IMR-90 (cell line): ENCODE measurements around the gene CCDC179. TPM values are rescaled to one million over a fixed set of nuclear protein-coding genes. Genes with fewer than 3 reads are reported as not detected.

ENCODE experiments used
- ATAC-seq: fragments of 200-7000 bp; cut with Tn5 transposase; 2 replicates; pipeline ENCODE4 v1.9.1; 2020; ENCODE audit warnings: low read depth, mild to moderate bottlenecking, moderate library complexity
- Bru-seq: library from RNA; stranded (reverse); fragments of 400-500 nt; gene quantifications from one replicate; lab custom pipeline; 2021; lab: Mats Ljungman, UMichigan
- BruChase-seq, 2 experiments: library from RNA; stranded (reverse); fragments of 400-500 nt; gene quantifications; one replicate each; lab custom pipeline; 2021; lab: Mats Ljungman, UMichigan
- BruUV-seq: library from RNA; stranded (reverse); fragments of 400-500 nt; replicated peaks from 2 replicates; lab custom pipeline; 2021; lab: Mats Ljungman, UMichigan
- CTCF ChIA-PET: fragments of 300-600 bp; formaldehyde crosslinking; extraction: SDS; loops from one replicate; lab custom pipeline; 2021; ENCODE audit warnings: antibody characterized with exemption; lab: Yijun Ruan, JAX
- POLR2A ChIA-PET: fragments of 300-600 bp; sonication (Branson Sonifier 250); formaldehyde crosslinking; loops from one replicate; lab custom pipeline; 2022; ENCODE audit warnings: antibody characterized with exemption; ENCODE audit not compliant: unreplicated experiment; lab: Charles Lee
- DNase-seq: peaks from one replicate; pipeline ENCODE4 v3.0.0; 2013
- H2AFZ ChIP-seq: replicated peaks from 2 replicates; pipeline ENCODE3; 2013; ENCODE audit warnings: low read length, mild to moderate bottlenecking; ENCODE audit not compliant: poor library complexity
- H2AK5ac ChIP-seq: 2 replicates; pipeline ENCODE4 v1.6.1; 2013; ENCODE audit warnings: low read depth, low read length, inconsistent platforms
- H2AK9ac ChIP-seq: replicated peaks from 2 replicates; pipeline ENCODE3; 2013; ENCODE audit warnings: mild to moderate bottlenecking, low read depth, low read length, moderate library complexity; ENCODE audit not compliant: poor library complexity
- H2BK120ac ChIP-seq: 2 replicates; pipeline ENCODE4 v1.6.1; 2013; ENCODE audit warnings: low read depth, low read length, inconsistent platforms
- H2BK15ac ChIP-seq: 3 replicates; pipeline ENCODE4 v1.6.1; 2013; ENCODE audit warnings: low read depth, low read length, inconsistent platforms
- H2BK20ac ChIP-seq: 2 replicates; pipeline ENCODE4 v1.6.1; 2013; ENCODE audit warnings: low read depth, mild to moderate bottlenecking, inconsistent platforms, low read length, moderate library complexity
- H2BK5ac ChIP-seq: 2 replicates; pipeline ENCODE4 v1.6.1; 2013; ENCODE audit warnings: mild to moderate bottlenecking, low read depth, low read length, inconsistent platforms; ENCODE audit not compliant: poor library complexity, severe bottlenecking
- H3K14ac ChIP-seq: replicated peaks from 2 replicates; pipeline ENCODE4 v1.6.1; 2013; ENCODE audit warnings: low read depth, low read length, inconsistent platforms
- H3K18ac ChIP-seq: 2 replicates; pipeline ENCODE4 v1.6.1; 2013; ENCODE audit warnings: low read depth, low read length, control low read depth
- H3K23ac ChIP-seq: 2 replicates; pipeline ENCODE4 v1.6.1; 2013; ENCODE audit warnings: low read depth, low read length, inconsistent platforms
- H3K27ac ChIP-seq: 2 replicates; pipeline ENCODE4 v1.5.1; 2013; ENCODE audit warnings: mild to moderate bottlenecking, control low read depth, low read length; ENCODE audit not compliant: insufficient read depth
- H3K27me3 ChIP-seq: 2 replicates; pipeline ENCODE4 v1.6.1; 2013; ENCODE audit warnings: low read length; ENCODE audit not compliant: control insufficient read depth, insufficient read depth
- H3K36me3 ChIP-seq: 2 replicates; pipeline ENCODE4 v1.6.1; 2013; ENCODE audit warnings: low read length, mixed read lengths; ENCODE audit not compliant: control insufficient read depth, insufficient read depth
- H3K4ac ChIP-seq: 2 replicates; pipeline ENCODE4 v1.6.1; 2013; ENCODE audit warnings: low read depth, low read length, inconsistent platforms
- H3K4me1 ChIP-seq: 2 replicates; pipeline ENCODE4 v1.6.1; 2013; ENCODE audit warnings: low read length, mixed read lengths; ENCODE audit not compliant: control insufficient read depth, insufficient read depth
- H3K4me2 ChIP-seq: 2 replicates; pipeline ENCODE4 v1.6.1; 2013; ENCODE audit warnings: low read depth, mild to moderate bottlenecking, control low read depth, low read length, moderate library complexity
- H3K4me3 ChIP-seq: 2 replicates; pipeline ENCODE4 v1.5.1; 2013; ENCODE audit warnings: low read depth, mild to moderate bottlenecking, control low read depth, low read length, moderate library complexity; ENCODE audit not compliant: insufficient read depth
- H3K56ac ChIP-seq: 2 replicates; pipeline ENCODE4 v1.6.1; 2013; ENCODE audit warnings: low read length, inconsistent platforms; ENCODE audit not compliant: insufficient read depth; ENCODE audit errors: extremely low read depth
- H3K79me1 ChIP-seq, 2 experiments: 2 replicates each; pipeline ENCODE4 v1.6.1; 2013; ENCODE audit warnings: low read length in 2 of 2, inconsistent platforms in 1 of 2, low read depth in 1 of 2
- H3K9ac ChIP-seq: 2 replicates; pipeline ENCODE4 v1.6.1; 2013; ENCODE audit warnings: low read depth, low read length, control low read depth
- H3K9me1 ChIP-seq: 2 replicates; pipeline ENCODE4 v1.6.1; 2013; ENCODE audit warnings: low read length, inconsistent platforms; ENCODE audit not compliant: insufficient read depth
- H3K9me3 ChIP-seq: 2 replicates; pipeline ENCODE4 v1.6.1; 2013; ENCODE audit warnings: low read length; ENCODE audit not compliant: control insufficient read depth, insufficient read depth
- H4K20me1 ChIP-seq: 2 replicates; pipeline ENCODE4 v1.6.1; 2013; ENCODE audit warnings: low read length, inconsistent platforms; ENCODE audit not compliant: insufficient read depth
- H4K5ac ChIP-seq: 2 replicates; pipeline ENCODE4 v1.6.1; 2013; ENCODE audit warnings: mild to moderate bottlenecking, low read depth, low read length, control low read depth
- H4K8ac ChIP-seq, 2 experiments: 2 replicates each; pipeline ENCODE4 v1.6.1; 2013; ENCODE audit warnings: low read depth in 2 of 2, low read length in 2 of 2, control low read depth in 1 of 2, inconsistent platforms in 1 of 2
- H4K91ac ChIP-seq: 2 replicates; pipeline ENCODE4 v1.6.1; 2013; ENCODE audit warnings: low read depth, low read length, inconsistent platforms; ENCODE audit not compliant: insufficient read depth
- BHLHE40 ChIP-seq: fragments of 150-350 bp; IDR thresholded peaks from 2 replicates; pipeline ENCODE4 v1.6.1; 2016; ENCODE audit warnings: mild to moderate bottlenecking, low read depth, low read length
- CEBPB ChIP-seq: IDR thresholded peaks from 2 replicates; pipeline ENCODE4 v1.6.1; 2012; ENCODE audit warnings: low read depth, low read length, improper control_type of control experiment
- CHD1 ChIP-seq: IDR thresholded peaks from 2 replicates; pipeline ENCODE4 v1.6.1; 2012; ENCODE audit warnings: low read depth, low read length, improper control_type of control experiment
- FOS ChIP-seq: fragments of 150-350 bp; IDR thresholded peaks from 2 replicates; pipeline ENCODE4 v1.6.1; 2016; ENCODE audit warnings: low read depth, low read length
- MAFK ChIP-seq: IDR thresholded peaks from 2 replicates; pipeline ENCODE4 v1.6.1; 2012; ENCODE audit warnings: low read depth, low read length, improper control_type of control experiment
- MAZ ChIP-seq: IDR thresholded peaks from 2 replicates; pipeline ENCODE4 v1.6.1; 2012; ENCODE audit warnings: low read depth, mild to moderate bottlenecking, low read length, improper control_type of control experiment, moderate library complexity, borderline replicate concordance
- MXI1 ChIP-seq: IDR thresholded peaks from 2 replicates; pipeline ENCODE4 v1.6.1; 2012; ENCODE audit warnings: low read depth, mild to moderate bottlenecking, low read length, moderate library complexity, borderline replicate concordance
- NFE2L2 ChIP-seq: fragments of 150-350 bp; IDR thresholded peaks from 2 replicates; pipeline ENCODE4 v1.6.1; 2016; ENCODE audit warnings: low read depth, mild to moderate bottlenecking, low read length
- POLR2A ChIP-seq: IDR thresholded peaks from 2 replicates; pipeline ENCODE4 v1.6.1; 2012; ENCODE audit warnings: mild to moderate bottlenecking, low read depth, low read length
- RAD21 ChIP-seq: IDR thresholded peaks from 2 replicates; pipeline ENCODE4 v1.6.1; 2012; ENCODE audit warnings: low read length, improper control_type of control experiment
- RCOR1 ChIP-seq: IDR thresholded peaks from 2 replicates; pipeline ENCODE4 v1.6.1; 2012; ENCODE audit warnings: mild to moderate bottlenecking, low read length, improper control_type of control experiment; ENCODE audit not compliant: insufficient replicate concordance
- RFX5 ChIP-seq: IDR thresholded peaks from 2 replicates; pipeline ENCODE4 v1.8.0; 2012; ENCODE audit warnings: low read depth, mild to moderate bottlenecking, low read length, moderate library complexity
- SMC3 ChIP-seq: fragments of 150-350 bp; IDR thresholded peaks from 2 replicates; pipeline ENCODE4 v1.6.1; 2016; ENCODE audit warnings: low read depth, mild to moderate bottlenecking, antibody characterized with exemption, low read length, moderate library complexity
- WGBS, 2 experiments: methylation state at CpG; one replicate each; pipeline versions ENCODE4 v1.1.5 to v1.1.7; 2013; ENCODE audit warnings: missing lambda C conversion rate in 2 of 2; ENCODE audit not compliant: insufficient read length in 1 of 2; ENCODE audit errors: extremely low coverage in 2 of 2; 5-methylcytosine and 5-hydroxymethylcytosine counted together
- dilution Hi-C: fragments of 300-500 bp; cut with HindIII; formaldehyde crosslinking; loops from one replicate; pipeline ENCODE4 v1.14.3; 2018; ENCODE audit warnings: low sequenced_read_pairs; ENCODE audit not compliant: unreplicated experiment
- in situ Hi-C: fragments of 300-500 bp; cut with MboI; formaldehyde crosslinking; loops from 3 replicates; pipeline ENCODE4 v1.14.3; 2019; ENCODE audit warnings: low sequenced_read_pairs, inconsistent platforms, mixed read lengths
- intact Hi-C: fragments of 100-400 bp; cut with micrococcal nuclease; formaldehyde crosslinking; loops from 2 replicates; pipeline ENCODE4 v1.10.0; 2022
- long read RNA-seq: library from polyadenylated mRNA; unstranded; transcript quantifications from one replicate; pipeline ENCODE4 v2.0.0, GENCODE V29; 2021; ENCODE audit not compliant: unreplicated experiment
- polyA plus RNA-seq, 3 experiments: library from polyadenylated mRNA; depleted of rRNA; stranded (reverse); fragments of >200 nt; gene quantifications; 2 replicates each; pipeline ENCODE4 v1.2.3, GENCODE V29; 2012; ENCODE audit warnings: low replicate concordance in 1 of 3
- total RNA-seq: library from RNA; depleted of rRNA; stranded (reverse); fragments of >200 nt; gene quantifications from 2 replicates; pipeline ENCODE4 v1.2.3, GENCODE V29; 2012; rRNA removed
- TF ChIP-seq, protein P1 (sequence below): conservative IDR thresholded peaks from 2 replicates; pipeline ENCODE4 v1.5.1; 2012; ENCODE audit warnings: mild to moderate bottlenecking, low read depth, low read length, improper control_type of control experiment
- TF ChIP-seq, protein P2 (sequence below): fragments of 150-350 bp; IDR thresholded peaks from 2 replicates; pipeline ENCODE4 v1.6.1; 2017; ENCODE audit warnings: mild to moderate bottlenecking, antibody characterized with exemption, low read length, low read depth
- TF ChIP-seq, protein P3 (sequence below): fragments of 150-350 bp; IDR thresholded peaks from 2 replicates; pipeline ENCODE4 v1.6.1; 2016; ENCODE audit warnings: low read depth, mild to moderate bottlenecking, low read length, moderate library complexity, borderline replicate concordance

Gene CCDC179
- total RNA-seq (not detected in 2 replicates), polyA plus RNA-seq (2012; rRNA removed) (not detected in 2 replicates), Bru-seq, nascent RNA (not detected), BruChase-seq, experiment 1, labeled RNA remaining after a 6-hour chase (not detected), BruChase-seq, experiment 2, labeled RNA remaining after a 2-hour chase (not detected)
- not detected in 2 replicates for polyA plus RNA-seq (2012; cell fraction: cytosol; rRNA removed)
- polyA plus RNA-seq (2012; cell fraction: nucleus; rRNA removed; ENCODE audit: low replicate concordance) = not detected in 2 replicates
- long read RNA-seq = 0 reads

DNA sequence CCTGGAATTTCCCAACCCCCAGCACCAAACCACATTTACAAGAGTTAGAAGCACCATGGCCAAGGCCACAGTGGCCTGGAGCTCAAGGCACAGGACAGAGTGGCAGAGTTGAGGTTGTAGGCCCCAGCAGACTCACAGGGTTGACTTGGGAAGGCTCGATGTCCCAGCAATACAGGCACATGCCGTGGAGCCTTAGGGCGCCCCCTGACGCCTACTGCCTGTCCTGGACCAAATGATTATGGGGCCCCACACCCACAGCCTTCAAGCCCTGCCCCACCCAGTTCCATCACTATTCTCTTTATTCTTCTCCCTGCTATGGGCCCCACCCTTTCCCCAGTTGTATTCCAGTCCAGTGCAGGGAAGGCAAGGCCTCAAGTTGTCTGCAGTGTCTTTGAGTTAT lies at the start of gene CCDC179:
CCDC179 (minus strand) TSS at position 234 of the 400 bp plus-strand sequence; CDS start at position 181, 53 bp downstream.
- H3K23ac ChIP-seq = no peak within 1 kb of the TSS
- DNase-seq (no peak), ATAC-seq (no peak)
- H3K4me2 ChIP-seq = no peak within 1 kb of the TSS
- no peaks in the 10 kb centered on the region for H3K9me3 ChIP-seq
- intact Hi-C loops (no loop called here), in situ Hi-C loops (no loop called here), dilution Hi-C loops (no loop called here)
- H2BK15ac ChIP-seq = no peak within 1 kb of the TSS
- H3K79me1 ChIP-seq = no peaks in the 10 kb centered on the region
- no peak within 1 kb of the TSS for H2BK20ac ChIP-seq
- H3K56ac ChIP-seq = no peak within 1 kb of the TSS
- no peak within 1 kb of the TSS for H3K9ac ChIP-seq
- H4K5ac ChIP-seq = no peak within 1 kb of the TSS
- no peaks in the 10 kb centered on the region for H3K36me3 ChIP-seq
- H3K4ac ChIP-seq = no peak within 1 kb of the TSS
- CTCF ChIA-PET = interaction anchor here (0.6 kb wide), 1 partner anchor 1959 kb away, joined by 3 read pairs; no protein-coding TSS in a partner anchor
- no CpG with 5 or more reads among the region's 4 CpGs for WGBS, 2 experiments
- no peaks in the 10 kb centered on the region for H3K4me1 ChIP-seq
- H2BK5ac ChIP-seq = no peak within 1 kb of the TSS
- no peaks in the 10 kb centered on the region for H4K20me1 ChIP-seq
- H4K8ac ChIP-seq = no peak within 1 kb of the TSS
- H3K18ac ChIP-seq = no peak within 1 kb of the TSS
- H2BK120ac ChIP-seq = no peak within 1 kb of the TSS
- H4K91ac ChIP-seq = no peak within 1 kb of the TSS
- no peaks in the 10 kb centered on the region for H3K9me1 ChIP-seq
- BruUV-seq = no TSS peak
- TF ChIP-seq NFE2L2 = no peak
- no peak for TF ChIP-seq BHLHE40
- no peak for TF ChIP-seq RCOR1
- no peak for TF ChIP-seq CHD1
- TF ChIP-seq, protein P1, sequence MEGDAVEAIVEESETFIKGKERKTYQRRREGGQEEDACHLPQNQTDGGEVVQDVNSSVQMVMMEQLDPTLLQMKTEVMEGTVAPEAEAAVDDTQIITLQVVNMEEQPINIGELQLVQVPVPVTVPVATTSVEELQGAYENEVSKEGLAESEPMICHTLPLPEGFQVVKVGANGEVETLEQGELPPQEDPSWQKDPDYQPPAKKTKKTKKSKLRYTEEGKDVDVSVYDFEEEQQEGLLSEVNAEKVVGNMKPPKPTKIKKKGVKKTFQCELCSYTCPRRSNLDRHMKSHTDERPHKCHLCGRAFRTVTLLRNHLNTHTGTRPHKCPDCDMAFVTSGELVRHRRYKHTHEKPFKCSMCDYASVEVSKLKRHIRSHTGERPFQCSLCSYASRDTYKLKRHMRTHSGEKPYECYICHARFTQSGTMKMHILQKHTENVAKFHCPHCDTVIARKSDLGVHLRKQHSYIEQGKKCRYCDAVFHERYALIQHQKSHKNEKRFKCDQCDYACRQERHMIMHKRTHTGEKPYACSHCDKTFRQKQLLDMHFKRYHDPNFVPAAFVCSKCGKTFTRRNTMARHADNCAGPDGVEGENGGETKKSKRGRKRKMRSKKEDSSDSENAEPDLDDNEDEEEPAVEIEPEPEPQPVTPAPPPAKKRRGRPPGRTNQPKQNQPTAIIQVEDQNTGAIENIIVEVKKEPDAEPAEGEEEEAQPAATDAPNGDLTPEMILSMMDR = no peak
- no peak for TF ChIP-seq FOS
- TF ChIP-seq CEBPB = no peak
- no peak for TF ChIP-seq MAZ
- no peak for TF ChIP-seq RFX5
- TF ChIP-seq SMC3 = no peak
- TF ChIP-seq MAFK = no peak
- no peak for TF ChIP-seq MXI1
- TF ChIP-seq, protein P2, sequence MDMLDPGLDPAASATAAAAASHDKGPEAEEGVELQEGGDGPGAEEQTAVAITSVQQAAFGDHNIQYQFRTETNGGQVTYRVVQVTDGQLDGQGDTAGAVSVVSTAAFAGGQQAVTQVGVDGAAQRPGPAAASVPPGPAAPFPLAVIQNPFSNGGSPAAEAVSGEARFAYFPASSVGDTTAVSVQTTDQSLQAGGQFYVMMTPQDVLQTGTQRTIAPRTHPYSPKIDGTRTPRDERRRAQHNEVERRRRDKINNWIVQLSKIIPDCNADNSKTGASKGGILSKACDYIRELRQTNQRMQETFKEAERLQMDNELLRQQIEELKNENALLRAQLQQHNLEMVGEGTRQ = no peak
- TF ChIP-seq POLR2A = no peak
- TF ChIP-seq, protein P3, sequence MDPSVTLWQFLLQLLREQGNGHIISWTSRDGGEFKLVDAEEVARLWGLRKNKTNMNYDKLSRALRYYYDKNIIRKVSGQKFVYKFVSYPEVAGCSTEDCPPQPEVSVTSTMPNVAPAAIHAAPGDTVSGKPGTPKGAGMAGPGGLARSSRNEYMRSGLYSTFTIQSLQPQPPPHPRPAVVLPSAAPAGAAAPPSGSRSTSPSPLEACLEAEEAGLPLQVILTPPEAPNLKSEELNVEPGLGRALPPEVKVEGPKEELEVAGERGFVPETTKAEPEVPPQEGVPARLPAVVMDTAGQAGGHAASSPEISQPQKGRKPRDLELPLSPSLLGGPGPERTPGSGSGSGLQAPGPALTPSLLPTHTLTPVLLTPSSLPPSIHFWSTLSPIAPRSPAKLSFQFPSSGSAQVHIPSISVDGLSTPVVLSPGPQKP = no peak
- TF ChIP-seq RAD21 = no peak
- no peak within 1 kb of the TSS for H2AFZ ChIP-seq
- no peak within 1 kb of the TSS for H3K14ac ChIP-seq
- no peak within 1 kb of the TSS for H3K4me3 ChIP-seq
- H2AK9ac ChIP-seq = no peak within 1 kb of the TSS
- no peak within 1 kb of the TSS for H3K27ac ChIP-seq
- no peak within 1 kb of the TSS for H2AK5ac ChIP-seq
- H3K27me3 ChIP-seq = no peaks in the 10 kb centered on the region
- POLR2A ChIA-PET = no interaction called here
